HG03159 (cell line): ENCODE data around the gene BAAT.
"Not testable (repeated sequence)": the region's sequence is repeated elsewhere in the genome, so short reads cannot be mapped to it uniquely, and the experiment has no call there.

Experiments used
- ATAC-seq: cut with Tn5 transposase; IDR thresholded peaks from one replicate; pipeline ENCODE4 v1.9.1; 2021; ENCODE audit warnings: mild to moderate bottlenecking, moderate library complexity; ENCODE audit not compliant: unreplicated experiment

The BAAT gene

DNA sequence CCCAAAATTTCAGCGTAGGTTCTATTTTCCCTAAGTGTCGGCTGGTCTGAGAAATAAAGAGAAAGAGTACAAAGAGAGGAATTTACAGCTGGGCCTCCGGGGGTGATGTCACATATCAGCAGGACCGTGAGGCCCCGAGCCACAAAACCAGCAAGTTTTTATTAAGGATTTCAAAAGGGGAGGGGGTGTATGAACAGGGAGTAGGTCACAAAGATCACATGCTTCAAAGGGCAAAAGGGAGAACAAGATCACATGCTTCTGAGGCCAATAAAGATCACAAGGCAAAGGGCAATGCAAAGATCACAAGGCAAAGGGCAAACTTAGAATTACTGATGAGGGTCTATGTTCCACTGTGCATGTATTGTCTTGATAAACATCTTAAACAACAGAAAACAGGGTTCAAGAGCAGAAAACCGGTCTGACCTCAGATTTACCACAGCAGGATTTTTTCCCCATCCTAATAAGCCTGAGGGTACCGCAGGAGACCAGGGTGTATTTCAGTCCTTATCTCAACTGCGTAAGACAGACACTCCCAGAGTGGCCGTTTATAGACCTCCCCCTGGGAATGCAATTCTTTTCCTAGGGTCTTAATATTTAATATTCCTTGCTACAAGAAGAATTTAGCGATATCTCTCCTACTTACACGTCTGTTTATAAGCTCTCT is at the start of gene BAAT:
Gene BAAT, minus strand, starts transcription at position 134 of the 664 bp plus-strand sequence. CDS start 13,602 bp downstream, outside the sequence.
- not testable (repeated sequence) for ATAC-seq

DNA sequence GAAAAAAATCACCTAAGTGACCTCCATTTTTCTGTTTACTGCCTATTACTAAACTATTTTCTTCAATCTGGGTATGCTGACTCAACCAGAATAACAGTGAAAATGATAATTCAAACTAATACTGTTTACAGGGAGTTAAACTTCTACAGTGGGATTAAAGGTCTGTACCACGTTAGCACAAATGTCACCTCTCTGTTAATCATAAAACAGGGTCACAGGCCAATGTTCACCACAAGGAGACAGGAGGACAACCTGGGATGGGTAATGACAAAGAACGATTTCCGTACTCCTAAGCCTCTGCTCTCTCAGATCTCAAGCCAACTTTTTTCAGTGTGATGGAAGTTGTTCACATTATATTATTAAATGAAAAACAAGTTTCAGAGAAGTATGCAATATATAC is 48.4 kb upstream of the BAAT start:
- ATAC-seq, result no peak

DNA sequence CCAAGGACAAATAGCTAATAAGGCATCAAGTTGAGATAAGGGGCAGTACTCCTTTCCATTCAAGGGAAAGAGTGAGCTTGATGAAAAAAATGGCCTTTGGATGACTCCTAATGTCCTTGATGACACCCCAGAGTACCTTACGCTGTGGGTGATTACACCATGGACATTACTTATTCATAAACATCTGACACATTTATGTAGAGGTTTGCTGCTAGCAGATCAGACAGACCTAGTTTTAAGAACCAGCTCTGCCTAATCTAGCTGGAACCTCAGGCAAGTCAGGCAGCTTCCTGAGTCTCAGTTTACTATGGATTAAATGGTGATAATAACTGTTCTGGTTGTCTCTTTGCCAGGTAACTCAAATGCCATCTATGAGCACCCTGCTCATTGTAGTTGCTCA is 47.9 kb upstream of the BAAT start:
- no peak for ATAC-seq

DNA sequence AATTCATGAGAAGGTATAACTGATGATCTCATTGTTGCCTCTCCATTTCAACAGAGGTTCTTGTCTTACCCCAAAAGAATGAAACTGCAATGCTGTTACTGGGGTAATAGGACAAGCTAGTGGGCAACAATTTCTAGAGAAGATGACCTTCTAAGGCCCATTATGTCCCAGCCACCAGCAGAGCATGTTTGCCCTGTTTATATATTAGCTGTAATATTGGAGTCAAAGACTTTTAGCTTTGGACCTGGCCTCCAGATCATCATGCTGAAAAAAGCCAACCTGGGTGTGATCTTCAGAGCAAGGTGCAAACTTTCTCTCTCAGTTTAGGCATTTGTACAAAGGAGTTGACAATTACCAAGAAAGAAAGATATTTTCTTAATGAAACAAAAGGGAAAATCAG is 47.4 kb upstream of the BAAT start:
- ATAC-seq, result no peak

DNA sequence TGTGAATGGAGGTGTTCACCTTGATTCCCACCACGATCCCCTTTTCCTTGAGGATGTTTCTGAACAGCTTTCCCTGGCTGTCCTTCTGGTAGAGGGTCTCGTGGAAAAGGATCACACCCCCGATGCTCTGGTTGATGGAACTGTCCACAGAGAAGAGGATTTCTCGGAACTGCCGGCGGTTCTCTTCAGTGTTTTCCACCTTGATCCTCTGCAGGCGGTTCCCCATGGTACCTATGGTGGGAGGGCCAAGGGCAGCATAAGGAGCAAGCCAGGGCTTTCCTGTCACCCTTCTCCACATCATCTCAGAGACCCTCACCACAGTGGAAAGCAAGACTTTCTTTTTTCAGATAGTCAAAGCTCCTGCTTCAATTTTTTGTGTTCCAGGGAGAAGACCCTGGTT is 44.9 kb upstream of the BAAT start:
- no peak for ATAC-seq

DNA sequence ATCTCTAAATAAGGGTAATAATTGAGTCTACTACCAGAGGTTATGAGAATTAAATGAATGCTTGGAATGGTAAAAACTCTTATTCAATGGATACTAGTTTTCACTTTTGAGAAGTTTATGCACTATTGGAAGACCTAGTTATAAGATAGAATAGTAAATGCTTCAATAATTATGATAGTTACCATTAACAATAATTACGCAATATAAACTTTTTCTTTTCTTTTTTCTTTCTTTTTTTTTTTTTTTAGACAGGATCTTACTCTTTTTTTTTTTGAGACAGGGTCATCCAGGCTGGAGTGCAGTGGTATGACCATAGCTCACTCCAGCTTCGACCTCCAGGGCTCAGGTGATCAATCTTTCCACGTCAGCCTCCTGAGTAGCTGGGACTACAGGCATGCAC is 44.1 kb upstream of the BAAT start:
- ATAC-seq, result no peak

DNA sequence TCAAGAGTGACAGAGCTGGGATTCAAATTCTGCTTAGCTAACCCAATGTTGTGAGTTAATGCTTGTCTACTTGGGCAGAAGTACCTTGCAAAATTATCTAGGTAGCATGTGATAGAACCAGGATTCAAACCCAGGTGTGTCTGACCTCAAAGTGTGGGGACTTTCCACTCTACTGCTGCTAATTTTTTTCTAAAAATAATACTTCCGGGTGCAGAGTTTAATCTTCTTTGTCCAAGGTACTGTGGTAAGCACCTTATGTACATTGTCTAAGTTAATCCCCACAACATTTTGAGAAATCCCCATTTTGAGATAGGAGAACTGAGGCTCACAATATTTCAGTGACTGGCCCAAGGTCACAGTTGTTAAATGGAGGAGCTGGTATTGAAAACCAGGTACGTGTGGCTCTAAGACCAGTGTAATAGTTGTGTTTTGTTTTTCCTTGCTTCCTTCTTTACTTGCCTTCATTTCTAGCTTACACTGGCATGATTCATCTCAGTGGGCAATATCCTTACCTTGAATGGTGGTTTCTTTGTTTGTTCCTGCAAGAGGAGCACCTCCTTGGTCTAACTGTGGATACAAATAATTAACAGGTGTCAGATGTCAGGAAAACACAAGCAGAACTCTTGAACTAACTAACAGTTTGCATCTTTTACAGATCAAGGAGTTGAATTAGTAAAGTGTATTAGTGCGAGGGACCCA is 43.3 kb upstream of the BAAT start:
- ATAC-seq, result peak; percentile 77

DNA sequence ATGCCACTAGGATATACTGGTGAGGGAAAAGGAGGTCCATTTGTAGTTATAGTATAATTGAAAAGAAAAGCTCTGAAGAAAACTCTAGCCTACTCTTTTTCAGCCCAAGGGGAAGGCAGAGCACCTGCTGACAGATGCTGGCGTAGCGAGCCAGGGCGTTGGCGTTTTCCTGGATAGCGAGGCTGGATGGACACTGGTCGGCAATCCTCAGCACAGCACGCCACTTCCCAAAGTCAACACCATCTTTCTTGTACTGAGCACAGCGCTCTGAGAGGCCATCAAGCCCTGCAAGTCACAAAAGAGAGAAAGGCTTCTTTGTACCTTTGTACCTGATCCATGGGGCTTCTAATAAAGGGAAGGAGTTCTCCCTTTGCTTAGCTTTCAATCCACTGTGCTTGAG is 42.6 kb upstream of the BAAT start:
- ATAC-seq, result no peak

DNA sequence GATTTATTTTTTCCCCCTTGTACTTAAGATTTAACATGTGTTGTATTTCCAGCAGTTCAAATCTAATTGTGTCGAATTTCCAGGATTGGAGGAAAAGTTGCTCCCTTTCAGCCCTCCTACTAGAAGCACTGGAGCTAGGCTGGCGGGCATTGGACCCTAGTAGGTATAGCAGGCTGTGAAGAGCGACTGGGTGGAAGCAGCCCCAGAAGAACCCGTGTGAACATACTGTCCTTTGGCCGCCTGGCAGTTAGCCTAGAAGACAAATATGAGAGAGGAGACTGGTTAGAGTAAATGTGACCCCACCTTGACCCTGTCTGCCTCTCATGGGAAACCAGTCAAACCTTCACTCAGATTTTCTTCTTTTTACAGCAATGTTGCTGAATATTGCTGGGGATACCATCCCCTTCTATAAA is 36.9 kb upstream of the BAAT start:
- no peak for ATAC-seq

DNA sequence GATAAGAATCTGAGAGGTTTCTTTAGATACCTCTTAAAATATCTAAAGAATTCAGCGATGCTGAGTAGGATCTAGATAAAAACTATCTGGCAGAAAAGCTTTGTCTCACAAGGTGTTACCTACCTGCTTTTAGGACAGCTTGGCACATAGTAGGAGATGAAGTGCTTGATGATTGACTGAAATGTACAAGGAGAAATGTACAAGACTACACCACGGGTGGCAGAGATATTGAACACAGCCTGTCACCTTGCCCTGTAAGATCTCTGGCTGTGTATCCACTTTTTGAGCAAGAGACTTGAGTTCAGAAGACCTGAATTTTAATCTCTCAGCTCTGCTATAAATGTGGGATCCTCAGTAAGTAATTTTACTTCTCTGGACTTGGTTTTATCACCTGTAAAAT is 35.1 kb upstream of the BAAT start:
- ATAC-seq, result no peak

DNA sequence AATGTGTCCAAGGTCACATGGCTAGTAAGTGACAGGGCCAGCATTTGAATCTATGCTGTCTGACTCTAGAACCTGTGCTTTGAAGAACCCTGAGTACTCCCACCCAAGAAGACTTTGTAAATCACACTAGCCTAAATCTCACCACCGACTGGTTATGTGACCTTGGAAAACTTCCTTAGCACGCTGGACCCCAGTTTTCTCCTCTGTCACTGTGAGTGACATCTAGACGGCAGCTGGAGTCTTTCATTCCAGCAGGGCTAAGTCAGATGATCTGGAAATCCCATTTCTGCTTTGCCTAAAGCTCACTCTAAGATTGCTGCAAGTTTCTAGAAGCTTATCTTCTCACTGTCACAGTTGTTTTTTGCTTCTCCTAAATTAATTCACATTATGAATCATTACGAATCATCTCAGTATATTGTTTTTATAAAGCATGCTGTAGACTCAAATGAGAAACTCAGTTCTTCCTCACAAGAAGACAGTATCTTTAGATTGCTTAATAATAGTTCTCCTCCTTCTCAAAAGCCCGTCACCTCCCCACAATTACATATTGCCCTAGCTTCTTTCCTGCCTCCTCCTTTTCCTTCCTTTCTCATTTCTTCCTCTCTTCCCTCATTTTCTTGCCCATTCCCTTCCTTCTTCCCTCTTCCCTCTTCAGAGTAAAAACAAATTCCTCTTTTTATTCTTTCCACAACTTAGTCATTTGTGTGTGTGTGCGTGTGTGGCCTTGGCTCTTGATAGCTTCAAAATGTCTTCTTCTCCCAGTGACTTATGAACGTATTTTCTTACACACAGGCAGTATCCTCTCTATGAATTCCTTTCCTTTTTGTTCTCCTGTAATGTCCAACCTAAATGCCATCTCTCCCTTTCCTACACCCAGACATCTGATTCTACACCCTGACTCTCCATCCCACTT is 34.0 kb upstream of the BAAT start:
- no peak for ATAC-seq

DNA sequence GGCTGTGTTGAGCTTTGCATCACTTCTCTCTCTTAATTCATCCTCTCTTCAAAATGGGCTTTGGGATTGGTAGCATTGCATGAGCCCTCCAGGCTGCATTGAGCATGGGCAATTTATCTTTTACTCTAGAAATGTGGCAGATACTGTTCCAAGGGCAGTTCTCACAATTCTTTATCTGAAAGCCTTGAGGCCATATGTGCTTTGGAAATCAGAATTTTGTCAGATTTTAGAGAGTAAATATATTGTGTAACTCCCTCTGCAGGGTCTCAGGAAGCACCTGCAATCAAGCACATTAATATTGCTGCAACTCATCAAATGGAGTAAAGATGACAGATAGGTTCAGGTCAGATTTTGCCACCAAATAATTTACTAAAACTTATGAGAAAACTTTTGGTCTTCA is 33.2 kb upstream of the BAAT start:
- no peak for ATAC-seq

DNA sequence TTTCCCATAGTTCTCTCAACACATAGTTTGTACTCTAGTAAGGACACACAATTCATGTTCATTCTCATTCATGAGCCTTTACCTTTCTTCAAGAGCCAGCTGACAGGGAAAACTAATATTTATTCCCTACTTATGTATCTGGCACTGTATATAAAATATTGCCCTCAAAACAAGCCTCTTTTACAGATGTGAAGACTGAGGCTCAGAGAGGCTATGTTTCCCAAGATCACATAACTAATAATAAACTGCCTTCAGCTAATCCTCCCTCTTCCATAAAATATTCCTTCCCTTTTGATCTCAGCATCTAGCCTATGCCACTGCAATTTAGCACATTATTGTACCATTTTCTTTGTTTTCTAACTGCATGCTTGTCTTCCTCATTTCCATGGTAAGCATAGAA is 32.6 kb upstream of the BAAT start:
- no peak for ATAC-seq

DNA sequence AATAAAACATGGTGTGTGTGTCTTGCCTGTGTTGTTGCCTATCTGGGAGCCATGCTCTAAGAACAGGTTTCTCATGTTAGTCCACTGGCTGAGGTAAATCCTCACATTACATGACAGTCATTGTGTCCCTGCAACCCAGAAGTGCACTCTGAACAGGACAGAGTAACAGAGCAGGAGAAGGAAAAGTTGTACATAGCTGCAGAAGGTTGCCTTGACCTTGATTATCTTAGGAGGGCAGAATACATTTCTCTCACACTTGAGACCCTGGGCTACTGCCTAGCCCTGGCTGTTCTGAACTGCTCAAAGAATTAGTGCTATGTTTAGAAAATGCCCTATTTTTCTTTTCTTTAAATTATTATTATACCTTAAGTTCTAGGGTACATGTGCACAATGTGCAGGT is 30.8 kb upstream of the BAAT start:
- no peak for ATAC-seq

DNA sequence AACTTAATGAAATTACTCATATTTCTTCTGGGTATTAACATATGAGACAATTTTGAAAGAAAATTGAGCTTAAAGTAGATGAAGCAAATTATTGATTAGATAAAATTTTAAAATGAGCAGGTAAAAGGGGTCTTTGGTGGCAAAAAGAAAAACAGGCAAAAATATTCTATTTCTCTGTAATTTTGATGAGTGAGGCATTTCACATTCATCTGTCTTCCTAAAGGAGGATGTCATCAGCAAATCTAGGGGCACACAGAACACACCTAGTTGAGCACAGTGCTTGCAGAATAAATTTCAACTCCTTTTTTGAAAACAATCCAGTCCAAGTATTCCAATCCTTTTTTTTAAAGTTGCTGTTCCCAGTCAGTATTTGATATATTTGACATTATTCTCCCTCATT is 30.0 kb upstream of the BAAT start:
- no peak for ATAC-seq

DNA sequence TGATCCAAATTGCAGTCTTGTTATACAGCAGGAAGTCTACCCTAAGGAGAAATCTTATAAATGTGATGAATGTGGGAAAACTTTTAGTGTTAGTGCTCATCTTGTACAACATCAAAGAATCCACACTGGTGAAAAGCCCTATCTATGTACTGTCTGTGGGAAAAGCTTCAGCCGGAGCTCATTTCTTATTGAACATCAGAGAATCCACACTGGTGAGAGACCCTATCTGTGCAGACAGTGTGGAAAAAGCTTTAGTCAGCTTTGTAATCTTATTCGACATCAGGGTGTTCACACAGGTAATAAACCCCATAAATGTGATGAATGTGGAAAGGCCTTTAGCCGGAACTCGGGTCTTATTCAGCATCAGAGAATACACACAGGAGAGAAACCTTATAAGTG is 24.3 kb upstream of the BAAT start:
- no peak for ATAC-seq

DNA sequence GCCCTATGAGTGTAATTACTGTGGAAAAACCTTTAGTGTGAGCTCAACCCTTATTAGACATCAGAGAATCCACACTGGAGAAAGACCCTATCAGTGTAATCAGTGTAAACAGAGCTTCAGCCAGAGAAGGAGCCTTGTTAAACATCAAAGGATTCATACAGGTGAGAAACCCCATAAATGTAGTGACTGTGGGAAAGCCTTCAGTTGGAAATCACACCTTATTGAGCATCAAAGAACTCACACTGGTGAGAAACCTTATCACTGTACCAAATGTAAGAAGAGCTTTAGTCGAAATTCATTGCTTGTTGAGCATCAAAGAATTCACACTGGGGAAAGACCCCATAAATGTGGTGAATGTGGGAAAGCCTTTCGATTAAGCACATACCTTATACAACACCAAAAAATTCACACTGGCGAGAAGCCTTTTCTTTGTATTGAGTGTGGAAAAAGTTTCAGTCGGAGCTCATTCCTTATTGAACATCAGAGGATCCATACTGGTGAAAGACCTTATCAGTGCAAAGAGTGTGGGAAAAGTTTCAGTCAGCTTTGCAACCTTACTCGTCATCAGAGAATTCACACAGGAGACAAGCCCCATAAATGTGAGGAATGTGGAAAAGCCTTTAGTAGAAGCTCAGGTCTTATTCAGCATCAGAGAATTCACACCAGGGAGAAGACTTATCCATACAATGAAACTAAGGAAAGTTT is 23.7 kb upstream of the BAAT start:
- no peak for ATAC-seq

DNA sequence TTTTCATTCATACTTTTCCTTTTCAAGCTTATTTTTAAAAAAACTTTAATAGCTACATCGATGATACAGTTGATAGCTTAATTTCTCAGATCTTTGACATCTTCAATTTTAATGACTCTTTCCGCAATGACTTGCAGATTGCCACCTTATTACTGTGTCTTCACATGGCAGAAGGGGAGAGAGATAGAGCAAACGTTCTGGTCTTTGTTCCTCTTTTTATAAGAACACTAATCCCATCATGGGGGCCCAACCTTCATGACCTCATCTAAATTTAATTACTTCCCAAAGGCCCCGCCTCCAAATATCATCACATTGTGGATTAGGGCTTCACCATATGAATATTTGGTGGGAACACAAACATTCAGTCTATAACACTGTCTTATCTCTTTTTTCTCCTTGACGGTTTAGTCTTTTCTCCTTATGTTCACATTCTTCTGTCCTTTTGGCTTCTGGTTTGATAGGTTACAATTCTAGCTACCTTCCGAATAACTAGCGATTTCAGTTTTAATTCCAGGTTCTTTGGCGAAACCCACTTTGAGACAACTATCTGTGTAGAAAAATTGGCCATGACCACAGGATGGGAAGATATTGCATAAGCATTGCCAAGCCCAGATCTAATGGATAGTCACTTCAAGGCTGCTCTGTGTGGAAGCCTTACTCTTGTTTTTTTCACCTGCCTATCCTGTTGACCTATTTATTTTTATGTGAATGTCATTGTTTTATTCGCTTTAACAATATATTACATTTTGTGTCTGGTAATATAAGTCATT is 18.9 kb upstream of the BAAT start:
- no peak for ATAC-seq

DNA sequence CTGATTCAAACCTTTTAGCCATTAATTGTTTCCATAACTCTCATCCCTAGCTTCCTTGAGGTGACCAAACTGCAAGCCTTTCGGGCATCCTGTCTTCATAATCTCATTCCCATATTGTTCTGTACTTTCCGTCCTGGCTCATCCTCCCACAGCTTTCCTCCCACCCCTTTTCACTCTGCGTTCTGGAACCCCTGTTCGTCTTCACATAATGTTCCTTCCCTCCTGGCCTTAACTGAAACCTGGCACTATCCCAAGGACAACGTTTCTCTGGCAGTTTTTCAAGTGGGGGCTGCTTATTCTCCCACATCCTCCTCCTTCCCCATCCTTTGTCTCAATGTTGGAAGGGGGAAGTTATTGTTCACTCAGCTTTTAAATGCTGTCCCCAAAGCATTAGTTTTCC is 15.3 kb upstream of the BAAT start:
- ATAC-seq, result no peak

DNA sequence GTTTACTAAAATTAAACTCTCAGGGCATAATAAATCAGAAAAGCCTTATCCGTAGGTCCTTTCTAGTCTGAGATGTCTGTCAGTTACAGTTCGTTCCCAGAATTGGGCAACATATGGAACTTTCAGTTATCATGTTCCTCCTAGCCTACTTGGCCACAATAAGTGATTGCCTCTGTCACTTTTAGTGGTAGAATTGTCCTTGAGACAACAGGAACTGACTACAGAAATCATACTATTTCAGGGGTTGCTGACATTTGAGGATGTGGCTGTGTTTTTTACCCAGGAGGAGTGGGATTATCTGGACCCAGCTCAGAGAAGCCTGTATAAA is 14.8 kb upstream of the BAAT start:
- no peak for ATAC-seq
